IPS-NIHi11 (cell line): ENCODE measurements around the gene MED26.
A peak's percentile ranks its signal among the peaks of the same experiment; 100 is the strongest.

Source experiments
- DNase-seq: peaks from one replicate; pipeline ENCODE4 v3.0.0; 2012; ENCODE audit warnings: mixed read lengths, low spot score

MED26 gene

DNA sequence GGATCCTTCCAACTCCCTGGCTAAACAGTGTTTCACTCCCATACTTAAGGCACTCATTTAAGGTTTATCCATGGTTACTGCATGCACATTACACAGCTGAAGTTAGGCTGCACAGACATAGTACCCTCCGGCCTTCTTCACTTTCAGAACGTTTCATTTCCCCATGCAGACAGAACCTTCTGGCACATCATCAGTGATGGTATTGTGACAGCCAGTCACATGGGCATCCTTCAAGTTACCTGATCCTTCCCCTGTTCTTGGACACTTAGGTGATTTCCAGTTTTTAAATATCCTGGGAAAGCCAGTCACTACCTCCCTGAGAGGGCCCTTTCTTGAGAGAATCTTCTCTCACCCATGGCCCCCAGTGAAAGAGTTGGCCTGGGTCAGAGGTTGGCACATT lies 22.8 kb upstream of the MED26 start:
- no peak for DNase-seq

DNA sequence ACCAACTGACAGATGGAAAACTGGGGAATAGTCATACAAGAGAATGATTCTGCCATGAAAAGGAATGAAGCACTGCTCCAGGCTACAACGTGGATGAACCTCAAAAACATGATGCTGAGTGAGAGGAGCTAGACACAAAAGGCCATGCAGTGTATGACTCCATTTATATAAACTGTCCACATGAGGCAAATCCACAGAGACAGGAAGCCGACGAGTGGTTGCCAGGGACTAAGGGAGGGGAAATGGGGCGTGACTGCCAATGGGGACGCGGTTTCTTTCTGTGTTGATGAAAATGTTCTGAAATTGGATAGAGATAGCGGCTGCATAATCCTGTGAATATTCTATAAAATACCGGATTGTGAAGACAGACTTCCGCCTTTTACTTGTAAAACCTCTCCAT lies 21.7 kb upstream of the MED26 start:
- DNase-seq: no peak

DNA sequence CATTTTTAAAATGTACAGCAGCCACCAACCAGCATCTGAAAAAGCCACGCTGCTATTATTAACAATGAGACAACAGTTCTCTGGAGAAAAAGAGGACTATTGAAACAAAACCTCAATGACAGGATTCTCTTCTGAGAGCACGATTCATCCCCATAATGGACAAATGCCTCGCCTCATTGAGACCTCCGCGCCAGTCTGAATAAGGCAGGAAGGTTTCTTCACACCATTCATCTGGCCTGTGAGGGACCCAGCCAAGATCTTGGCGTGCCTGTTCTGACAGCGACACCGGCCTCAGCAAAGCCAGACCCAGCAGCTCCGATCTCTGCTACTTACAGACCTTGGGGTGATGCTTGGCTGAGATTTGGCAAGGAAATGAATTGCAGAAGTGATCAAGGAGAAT lies 17.1 kb upstream of the MED26 start:
- no peak for DNase-seq

DNA sequence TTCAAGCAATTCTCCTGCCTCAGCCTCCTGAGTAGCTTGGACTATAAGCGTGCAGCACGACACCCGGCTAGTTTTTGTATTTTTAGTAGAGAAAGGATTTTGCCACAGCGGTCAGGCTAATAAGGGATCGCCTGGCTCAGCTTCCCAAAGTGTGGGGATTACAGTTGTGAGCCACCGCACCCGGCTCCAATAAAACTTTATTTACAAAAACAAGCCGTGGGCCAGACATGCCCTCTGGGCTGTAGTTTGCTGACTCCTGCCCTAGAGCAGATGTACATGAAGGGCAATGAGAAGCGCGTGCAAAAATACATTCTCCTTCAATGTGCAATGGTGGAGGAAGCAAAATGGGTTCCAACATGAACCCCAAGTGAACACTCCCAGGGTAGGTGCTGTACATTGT lies 13.7 kb upstream of the MED26 start:
- no peak for DNase-seq

DNA sequence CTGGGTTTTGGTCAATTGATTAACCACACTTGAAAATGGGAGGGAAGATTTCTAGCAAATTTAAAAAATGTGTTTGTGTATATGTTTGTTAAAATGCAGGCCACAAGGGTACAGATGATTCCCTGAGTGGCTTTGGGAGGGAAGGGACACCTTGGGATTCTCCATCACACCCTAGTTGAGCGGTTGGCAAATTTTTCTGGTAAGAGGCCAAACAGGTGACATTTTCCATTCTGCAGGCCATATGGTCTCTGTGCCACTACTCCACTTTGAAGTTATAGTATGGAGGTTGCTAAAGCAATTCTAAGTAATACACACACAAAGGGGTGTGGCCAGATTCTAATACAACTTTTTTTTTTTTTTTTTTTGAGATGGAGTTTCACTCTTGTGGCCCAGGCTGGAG lies 12.9 kb upstream of the MED26 start:
- no peak for DNase-seq

DNA sequence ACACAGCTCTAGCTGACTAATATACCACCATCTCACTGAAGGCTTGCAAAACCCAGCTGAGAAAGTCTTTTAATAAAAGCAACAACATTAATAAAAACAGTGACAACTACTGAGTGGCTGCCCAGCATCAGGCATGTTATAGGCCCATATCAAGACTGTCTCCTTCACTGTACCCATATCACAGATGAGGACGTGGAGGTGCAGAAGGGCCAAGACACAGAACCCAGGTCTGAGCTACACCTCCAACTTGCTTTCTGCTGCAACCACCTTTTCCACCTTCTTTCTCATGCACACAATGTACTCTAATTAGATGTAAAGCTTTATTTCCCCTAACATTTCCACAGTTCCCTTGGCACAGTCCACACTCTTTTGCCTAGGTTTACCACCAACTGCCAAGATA lies 10.7 kb upstream of the MED26 start:
- no peak for DNase-seq

DNA sequence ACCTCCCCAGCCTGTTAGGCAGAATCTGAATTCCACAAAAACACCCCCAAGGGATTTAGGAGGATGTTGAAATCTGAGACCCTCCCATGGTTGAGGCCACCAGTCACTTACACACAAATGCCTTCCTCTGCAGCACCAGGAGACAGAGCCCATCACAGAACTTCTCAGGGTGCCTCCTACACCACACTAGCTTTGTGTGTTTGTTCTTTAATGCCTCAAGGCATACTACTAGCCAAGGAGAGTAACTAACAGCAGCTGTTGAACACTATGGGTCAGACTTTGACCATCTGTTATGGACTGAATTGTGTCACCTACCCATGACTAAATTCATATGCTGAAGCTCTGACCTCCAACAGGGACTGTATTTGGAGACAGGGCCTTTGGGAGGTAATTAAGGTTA lies 9.5 kb upstream of the MED26 start:
- DNase-seq: no peak

DNA sequence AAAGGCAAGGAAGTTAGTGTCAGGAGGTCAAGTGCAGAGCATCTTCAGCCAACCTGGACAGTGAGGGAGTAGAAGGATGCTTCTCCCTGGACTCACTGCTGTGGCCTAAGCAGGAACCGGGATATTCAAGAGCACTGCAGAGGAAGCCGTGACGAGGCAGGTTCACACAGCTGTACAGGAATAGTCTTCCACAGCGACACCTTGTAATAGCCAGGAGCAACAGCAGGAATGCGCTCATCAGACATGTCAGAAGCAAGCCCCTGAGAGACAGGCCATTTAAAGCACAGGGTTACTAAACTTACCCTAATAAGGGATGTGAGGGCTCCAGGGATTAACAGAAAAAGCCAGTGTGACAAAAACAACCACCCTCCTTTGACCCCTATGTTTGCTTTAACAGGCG lies 3.5 kb upstream of the MED26 start:
- no peak for DNase-seq

DNA sequence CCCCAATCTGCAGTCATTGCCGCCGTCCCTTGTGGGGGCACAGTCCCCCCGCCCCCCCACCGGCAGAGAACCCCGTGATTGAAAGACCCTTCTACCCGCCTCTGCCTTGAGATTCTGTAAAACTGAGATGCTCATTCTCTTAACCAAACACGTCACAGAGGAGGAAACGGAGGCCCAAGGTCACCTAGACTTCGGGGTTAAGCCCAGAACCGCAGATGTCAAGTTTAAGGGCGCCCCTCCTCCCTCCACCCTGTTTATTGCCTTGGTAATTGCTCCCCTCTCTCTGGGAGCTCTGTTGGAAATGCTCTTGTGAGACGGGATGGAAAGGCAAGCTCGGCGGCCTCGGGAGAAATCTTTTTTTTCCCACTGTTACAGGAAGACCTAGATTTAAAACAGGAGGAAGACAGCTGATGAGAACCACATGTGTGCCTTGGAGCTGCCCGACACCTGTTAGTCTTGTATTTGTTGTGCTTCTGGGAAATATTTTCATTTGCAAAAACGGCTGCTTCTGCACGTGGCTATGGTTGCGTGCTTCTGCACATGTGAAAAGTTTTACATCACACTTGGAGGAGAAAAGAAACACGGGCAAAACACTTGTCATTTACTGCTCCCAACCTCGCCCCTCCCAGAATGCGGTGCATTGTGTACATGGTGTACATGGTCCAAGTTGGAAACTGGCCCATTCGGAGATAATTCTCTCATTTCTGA lies 1.1 kb upstream of the MED26 start:
- DNase-seq: no peak

DNA sequence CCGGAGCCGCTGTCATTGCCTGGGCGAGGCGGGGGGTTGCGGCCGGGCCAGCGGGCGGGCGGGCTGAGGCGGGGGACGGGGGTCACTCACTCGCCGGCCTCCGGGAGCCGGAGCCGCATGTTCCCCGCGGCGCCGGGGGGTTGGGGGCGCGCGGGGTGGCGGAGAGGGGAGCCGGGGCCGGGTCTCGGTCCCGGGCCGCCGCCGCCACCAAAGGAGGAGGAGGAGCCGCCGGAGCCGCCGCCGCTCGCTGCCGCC lies 149 bp downstream of the MED26 start:
- no peak for DNase-seq

DNA sequence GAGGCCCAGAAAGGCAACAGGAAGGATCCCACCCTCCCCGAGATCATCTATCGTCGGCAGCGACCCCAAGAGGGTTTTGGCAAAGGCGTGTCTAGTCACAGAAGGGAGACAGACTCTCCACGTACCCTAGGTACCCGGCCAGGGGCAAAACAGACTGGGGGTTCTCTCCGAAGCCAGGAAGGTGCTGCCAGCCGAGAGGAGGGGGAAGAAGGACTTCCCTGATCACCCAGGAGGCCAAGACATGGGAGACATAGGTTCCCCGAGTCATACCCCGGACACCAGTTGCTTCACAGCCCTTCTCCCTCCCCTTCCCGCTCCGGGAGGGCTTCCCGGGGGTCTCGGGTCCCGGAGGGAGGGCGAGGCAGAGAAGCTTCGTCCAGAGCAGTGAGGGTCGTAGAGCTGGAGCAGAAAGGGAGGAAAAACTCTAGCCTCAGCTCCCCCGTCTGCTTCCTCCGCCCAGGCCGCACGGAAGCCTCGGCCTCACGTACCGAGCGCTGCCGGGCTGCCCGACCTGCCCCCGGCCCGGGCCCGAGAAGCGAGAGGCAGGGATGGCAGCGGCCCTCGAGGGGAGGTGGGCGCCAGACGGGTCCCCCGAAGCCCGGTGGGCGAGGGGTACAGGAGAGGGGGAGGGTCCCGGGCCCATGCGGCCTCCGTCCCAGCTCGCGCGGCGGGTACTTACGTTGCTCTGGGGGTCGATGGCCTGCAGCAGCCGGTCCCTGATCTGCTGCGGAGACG lies 644 bp downstream of the MED26 start:
- DNase-seq: no peak

DNA sequence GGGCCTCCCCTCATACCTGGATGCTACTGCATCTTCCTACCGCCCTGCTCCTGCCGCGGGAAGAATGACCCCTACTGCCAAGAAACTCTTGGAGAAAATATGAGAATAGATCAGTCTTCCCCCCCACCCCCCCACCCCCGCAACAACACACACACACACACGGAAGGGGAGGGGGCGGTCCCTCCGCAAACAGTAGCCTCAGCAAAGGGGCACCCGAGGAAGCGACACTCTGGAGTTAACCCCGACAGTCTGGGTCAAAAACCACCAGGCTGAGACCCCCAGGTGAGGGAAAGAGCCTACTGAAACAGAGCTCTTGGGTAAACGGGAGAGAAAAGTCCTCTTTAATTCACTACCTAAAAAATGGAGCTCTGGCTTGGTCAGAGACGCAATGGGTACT lies 1.2 kb downstream of the MED26 start:
- no peak for DNase-seq

DNA sequence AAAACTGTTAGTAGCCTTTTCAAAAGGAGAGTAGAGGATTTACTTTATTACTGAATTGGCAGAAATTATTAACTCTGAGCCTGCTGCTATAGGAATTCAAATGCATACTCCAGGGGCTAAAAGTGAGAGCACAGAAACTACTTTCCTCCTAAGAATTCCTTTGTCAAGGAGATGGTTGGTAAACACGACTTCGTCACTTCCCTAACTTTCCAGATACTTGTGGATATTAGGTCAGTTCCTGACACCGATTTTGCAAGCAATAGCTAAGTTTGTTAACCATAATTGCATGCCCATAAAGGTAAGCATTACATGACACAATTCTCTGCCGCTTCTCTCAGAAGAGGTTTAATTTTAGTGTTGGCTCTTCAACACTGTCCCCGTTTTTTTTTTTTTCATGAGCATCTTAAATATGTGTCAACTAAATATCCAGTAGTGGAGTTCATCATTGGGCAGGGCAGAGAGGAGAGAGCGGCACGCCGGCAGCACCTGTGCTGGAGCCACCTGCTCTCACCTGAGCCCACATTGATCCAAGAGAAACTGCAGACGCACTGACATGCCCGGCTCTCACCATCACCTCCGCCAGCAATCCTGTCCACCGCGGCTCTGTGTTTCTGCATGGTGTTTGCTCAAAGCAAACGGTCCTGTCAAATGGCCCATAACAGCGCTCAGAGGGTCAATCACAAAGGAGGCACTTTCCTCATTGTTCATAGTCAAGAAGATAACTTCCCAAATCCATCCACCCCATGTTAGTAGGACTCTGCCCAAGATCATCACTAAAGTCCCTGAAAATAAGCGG lies 2.6 kb downstream of the MED26 start:
- DNase-seq: no peak

DNA sequence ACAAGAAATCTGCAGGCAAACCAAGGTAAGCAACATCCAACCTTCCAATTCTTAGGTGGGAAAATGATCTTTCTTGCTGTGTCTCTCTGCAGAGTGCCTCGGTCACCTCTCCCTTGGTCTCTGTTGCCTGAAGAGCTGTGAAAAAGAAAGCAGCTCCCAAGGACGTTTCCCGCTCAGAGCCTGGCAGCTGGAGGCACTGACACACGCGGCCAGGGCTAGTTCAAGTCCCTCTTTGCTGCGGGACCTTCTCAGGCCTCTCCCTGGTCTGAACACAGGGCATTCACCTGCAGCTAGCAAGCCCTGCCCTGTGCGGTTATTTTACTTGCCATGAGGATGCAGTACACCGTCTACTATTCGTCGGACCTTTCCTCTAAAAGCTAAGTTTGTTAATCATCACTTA lies 3.8 kb downstream of the MED26 start:
- DNase-seq: no peak

DNA sequence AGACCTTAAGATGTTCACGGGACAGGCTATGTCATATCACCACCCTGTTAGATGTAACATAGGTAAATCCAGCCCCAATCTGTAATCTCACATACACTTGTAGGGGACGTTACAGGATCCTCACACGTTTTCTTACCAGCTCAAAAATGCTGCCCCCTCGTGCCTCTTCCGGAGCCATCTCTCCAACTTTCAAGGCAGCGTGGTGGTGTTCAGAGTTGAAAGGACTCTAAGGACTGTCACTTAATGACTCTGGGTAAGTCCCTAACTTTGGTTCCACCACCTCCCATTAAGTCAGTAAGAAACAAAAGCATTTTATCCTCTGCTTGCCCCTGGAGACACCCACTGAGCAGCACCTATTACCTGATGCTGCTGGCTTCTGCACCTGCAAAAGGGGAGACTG lies 4.4 kb downstream of the MED26 start:
- no peak for DNase-seq

DNA sequence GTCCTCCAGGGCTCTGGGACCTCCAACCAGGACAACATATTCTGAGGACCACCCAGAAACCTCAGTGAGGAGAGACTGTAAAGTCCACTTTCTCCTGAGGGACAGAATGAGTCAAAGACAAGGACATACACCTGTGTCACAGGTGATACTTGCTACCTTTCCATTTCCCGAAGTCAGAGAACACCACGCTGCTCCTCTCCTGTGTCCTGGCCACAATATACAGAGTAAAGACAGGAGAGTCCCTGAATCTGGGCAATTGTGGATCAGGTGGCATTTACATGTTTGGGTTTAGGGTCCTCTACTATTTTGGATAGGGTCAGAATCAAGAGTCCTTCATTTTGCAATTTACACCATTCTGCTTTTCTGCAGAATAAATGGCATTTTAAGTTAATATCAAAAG lies 4.9 kb downstream of the MED26 start:
- no peak for DNase-seq

DNA sequence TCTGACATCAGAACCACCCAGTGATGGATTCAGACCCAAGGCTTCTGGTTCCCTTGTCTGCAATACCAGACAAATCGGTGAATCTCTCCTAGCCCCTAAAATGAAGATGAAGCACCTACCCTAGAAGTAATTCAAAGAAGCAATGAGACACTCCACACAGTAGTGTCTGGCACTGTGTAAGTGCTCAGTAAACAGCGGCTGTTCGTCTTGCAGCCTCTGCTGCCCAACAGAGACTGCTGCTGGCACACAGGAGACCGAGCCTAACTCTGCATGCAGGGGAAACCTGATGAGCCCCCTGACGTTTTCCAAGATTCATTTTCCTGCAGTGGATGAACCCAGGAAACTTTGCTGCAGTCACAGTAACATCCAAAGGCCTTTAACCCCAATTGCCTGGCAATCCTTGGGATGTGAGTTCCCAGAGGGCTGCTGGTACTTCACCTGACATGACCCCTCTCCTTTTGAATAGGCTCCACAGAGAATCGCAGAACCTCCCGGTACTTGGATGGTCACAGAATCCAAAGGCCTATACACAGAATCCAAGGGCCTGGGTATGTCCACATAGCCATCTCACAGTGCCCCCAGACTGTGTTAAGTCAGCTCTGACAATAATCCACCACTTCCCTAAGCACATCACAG lies 6.7 kb downstream of the MED26 start:
- no peak for DNase-seq

DNA sequence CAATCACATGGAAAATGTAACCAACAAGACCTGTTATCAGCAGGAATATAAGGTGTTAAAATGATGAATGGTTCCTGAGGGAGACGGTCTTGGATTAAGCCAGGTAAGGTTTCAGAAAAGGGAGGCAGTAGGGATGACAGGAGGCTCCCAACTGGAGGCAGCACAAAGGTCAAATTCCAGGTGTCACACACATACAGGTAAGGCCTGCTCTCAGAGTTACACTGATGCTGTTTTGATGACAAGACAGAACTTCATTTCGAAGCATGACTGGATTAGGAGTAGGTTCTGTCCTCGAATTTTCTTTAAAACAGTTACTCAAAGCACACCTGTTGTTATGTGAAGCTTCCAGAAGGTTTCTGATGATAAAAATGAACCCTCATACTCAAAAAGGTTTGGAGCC lies 7.4 kb downstream of the MED26 start:
- DNase-seq: no peak

DNA sequence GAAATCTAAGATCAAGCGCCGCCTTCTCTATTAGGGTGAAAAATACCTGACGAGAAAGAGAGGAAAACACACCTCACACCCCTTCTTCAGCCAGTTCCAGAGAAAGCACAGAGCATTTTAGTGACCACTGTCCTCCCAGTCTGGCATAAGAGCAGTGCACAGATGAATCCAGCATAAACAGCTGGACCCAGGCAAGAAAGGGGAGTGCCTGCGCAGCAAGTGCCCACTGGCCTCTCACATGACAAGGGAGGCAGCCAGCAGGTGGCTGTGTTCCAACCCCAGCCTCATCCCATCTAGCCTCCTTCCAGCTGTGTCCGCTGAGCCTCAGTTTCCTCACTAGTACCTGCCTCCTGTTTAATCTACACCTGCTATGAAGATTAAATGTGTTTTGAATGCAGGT lies 8.0 kb downstream of the MED26 start:
- DNase-seq: no peak

DNA sequence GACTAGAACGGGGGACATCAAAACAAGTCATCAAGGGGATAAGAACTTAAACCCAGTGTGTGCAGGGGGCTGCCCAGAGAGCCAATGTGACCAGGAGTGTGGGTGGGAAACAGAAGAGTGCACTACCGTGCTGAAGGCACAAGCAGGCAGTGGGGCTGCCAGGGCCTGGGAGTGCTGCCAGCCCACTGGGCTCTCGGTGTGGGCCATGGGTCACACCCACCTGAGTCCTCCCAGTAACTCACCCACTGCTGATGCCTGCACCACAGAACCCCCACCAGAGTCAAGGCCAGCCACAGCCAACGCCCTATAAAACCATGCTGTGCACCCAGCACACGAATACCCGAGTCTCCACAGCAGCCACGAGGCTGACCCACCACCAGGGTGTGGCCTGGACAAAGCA lies 8.5 kb downstream of the MED26 start:
- no peak for DNase-seq

DNA sequence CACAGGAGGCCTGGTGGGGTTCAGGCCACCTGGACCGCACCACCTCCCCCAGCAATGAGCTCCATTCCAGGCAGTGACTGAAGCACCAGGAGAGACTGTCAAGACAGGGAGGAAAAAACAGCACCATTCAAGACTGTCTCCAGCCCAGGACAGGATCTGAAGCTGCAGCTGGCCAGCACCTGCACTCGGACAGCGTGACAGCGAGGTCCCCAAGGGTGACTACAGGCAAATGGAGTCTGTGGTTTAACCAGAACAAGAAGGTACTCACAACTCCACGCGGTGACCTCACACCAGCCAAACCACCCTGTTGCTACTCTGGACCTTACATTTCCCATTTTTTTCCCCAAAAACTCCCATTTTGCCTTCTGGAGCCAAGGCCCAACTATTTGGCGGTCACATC lies 9.8 kb downstream of the MED26 start:
- no peak for DNase-seq

DNA sequence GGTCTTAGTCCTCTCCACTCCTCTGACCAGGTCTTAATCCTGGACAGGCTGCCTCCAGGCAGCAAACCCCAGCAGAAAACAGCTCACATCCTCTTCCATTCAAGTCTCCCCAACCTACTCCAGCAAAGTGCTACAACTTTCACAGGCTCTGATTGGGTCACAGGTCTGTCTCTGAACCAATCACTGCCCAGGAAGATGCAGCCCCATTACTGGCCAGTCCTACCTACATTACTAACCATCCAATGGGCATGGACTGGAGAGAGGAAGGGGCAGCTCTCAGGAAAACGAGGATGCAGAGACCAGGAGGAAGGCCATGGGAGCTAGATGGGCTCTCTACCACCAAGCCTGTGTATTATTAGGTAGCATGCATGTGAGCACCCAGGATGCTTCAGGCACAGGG lies 12.2 kb downstream of the MED26 start:
- DNase-seq: peak; percentile 76

DNA sequence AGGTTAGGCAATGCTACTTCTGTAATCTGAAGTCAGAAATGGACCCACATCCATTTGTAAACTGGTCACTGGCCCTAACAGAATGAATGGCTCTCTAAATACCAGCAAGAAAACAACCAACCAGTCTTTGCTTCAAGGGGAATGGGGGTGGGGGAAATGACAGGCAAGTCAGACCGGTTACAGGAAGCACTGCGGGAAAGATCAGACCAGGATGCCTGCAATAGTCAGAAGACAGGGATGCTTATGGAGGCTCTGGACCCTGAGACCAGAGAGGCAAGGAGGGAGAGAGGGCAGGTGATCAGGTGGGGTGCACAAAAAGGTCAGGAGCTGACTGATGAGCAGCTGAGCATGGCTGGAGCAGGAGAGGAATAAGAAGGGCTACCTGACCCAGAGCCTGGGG lies 13.1 kb downstream of the MED26 start:
- DNase-seq: no peak
